ENCODE data around the gene LRRC37A3. TPM values are rescaled to one million over a fixed set of nuclear protein-coding genes. Genes with fewer than 3 reads are reported as not detected.
"Not testable (repeated sequence)": the region's sequence is repeated elsewhere in the genome, so short reads cannot be mapped to it uniquely, and the experiment has no call there.

LRRC37A3 gene
- total RNA-seq, 2 donors from 2014 or later = 5.6 to 9.5 TPM

DNA sequence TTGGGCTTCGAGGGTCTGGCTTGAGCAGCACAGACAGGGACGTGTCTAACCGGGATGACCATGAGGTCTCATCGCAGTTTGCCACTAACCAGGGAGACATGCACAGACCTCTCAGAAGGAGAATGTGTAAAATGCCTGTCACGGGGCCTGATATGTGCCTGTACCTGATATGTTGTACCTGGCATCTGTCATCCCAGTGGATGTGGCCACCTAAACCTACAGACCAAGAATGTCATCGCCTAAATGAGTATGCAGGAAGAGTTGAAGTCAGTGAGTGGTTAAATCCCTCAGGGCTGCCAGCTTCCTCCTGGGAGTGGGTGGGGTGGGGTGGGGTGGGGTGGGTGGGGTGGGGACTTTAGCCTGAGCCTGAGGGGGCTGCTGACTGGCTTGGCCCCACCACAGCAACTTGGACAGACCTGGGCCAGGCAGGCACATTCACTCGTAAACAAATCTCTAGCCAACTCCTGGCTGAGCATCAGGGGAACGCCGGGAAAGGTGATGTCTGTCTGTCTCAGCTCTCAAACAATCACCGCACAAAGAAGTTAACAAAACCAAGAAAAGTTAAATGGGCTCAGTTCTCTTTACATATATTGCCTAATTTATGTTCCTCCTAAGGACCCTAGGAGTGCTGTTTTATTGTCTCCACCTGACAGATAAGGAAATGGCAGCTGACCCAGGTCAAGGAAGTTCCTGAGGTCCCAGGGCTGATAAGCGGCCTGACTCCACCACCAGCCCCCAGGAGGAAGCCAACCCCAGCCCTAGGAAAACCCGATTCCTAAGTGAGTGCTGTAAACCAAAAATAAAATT is 89.3 kb downstream of the LRRC37A3 start:
- WGBS = 62% methylated on average over 11 of the region's 12 CpGs
- H3K27me3 ChIP-seq (replicated peaks; ENCODE audit: insufficient read depth); intact Hi-C loops (cut with DNase I); H3K4me1 ChIP-seq (replicated peaks); DNase-seq (ENCODE audit: low spot score); H3K4me3 ChIP-seq; H3K9me3 ChIP-seq; H3K36me3 ChIP-seq; H3K27ac ChIP-seq: not testable (repeated sequence)

DNA sequence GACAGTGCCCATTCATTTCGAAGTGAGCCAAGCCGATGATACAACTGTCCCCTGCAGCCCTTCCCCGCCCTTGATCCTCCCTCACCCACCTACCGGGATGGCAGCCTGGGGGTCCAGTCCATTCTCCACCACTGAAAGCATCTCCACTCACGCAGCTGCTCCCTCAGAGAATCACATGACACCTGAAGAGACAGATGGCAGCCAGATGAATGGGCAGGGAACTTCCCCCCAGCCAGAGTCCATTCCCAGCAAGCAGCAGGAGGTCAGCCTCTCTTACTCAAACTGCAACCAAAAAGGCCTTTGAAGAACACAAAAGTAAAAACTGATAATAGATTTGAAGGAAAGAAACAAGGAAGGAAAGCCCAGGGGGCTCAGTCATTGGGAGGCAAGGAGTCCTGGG is 90.2 kb downstream of the LRRC37A3 start:
- H3K36me3 ChIP-seq; DNase-seq (ENCODE audit: low spot score); H3K27me3 ChIP-seq (replicated peaks; ENCODE audit: insufficient read depth); intact Hi-C loops (cut with DNase I); H3K4me3 ChIP-seq; H3K27ac ChIP-seq; H3K4me1 ChIP-seq (replicated peaks); H3K9me3 ChIP-seq: not testable (repeated sequence)
- 93% methylated on average over 5 of the region's 5 CpGs for WGBS

DNA sequence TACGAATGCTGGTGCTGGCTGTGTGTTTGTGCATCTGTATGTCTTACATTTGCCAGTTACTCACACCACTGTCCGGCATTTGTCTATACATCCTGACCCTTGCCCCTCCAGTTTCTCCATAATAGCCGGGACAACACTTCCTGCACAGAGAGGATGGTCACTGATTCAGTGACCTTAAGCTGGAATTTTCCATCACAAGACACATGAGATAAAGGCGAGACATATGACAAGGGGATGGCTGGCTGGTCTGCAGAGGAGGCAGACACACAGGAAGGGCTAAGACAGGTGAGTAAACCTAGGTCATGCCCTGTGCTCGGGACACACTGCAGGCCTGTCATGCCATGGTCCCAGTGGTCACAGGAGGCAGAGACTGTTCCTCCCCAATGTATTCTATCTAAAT is 100.4 kb downstream of the LRRC37A3 start:
- H3K4me1 ChIP-seq (replicated peaks); H3K4me3 ChIP-seq; H3K27me3 ChIP-seq (replicated peaks; ENCODE audit: insufficient read depth); H3K27ac ChIP-seq; intact Hi-C loops (cut with DNase I); H3K9me3 ChIP-seq; H3K36me3 ChIP-seq; DNase-seq (ENCODE audit: low spot score): not testable (repeated sequence)
- WGBS = 95% methylated on average over 5 of the region's 5 CpGs

DNA sequence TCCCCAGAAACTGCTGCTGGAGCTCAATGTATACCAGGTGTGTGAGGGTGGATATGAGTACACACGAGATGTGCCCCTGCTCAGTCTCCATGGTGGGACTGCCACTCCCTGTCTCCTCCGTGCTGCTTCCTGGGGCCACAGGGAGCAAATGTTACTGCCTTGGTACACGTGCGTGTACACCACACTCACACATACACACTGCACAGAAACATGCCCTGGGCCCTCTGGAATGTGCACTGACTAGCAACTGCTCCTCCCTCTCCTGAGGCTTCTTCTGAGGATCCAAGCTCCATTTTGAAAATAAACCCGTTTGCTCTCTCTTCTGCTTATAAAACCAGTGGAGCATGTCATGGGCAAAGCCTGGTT is 103.5 kb downstream of the LRRC37A3 start:
- H3K4me1 ChIP-seq (replicated peaks); intact Hi-C loops (cut with DNase I); H3K27me3 ChIP-seq (replicated peaks; ENCODE audit: insufficient read depth); H3K9me3 ChIP-seq; H3K4me3 ChIP-seq; H3K36me3 ChIP-seq; DNase-seq (ENCODE audit: low spot score): not testable (repeated sequence)
- 53% methylated on average over 5 of the region's 5 CpGs for WGBS
- peak overlapping the region in 1 of 2 donors; percentile 18 for H3K27ac ChIP-seq

DNA sequence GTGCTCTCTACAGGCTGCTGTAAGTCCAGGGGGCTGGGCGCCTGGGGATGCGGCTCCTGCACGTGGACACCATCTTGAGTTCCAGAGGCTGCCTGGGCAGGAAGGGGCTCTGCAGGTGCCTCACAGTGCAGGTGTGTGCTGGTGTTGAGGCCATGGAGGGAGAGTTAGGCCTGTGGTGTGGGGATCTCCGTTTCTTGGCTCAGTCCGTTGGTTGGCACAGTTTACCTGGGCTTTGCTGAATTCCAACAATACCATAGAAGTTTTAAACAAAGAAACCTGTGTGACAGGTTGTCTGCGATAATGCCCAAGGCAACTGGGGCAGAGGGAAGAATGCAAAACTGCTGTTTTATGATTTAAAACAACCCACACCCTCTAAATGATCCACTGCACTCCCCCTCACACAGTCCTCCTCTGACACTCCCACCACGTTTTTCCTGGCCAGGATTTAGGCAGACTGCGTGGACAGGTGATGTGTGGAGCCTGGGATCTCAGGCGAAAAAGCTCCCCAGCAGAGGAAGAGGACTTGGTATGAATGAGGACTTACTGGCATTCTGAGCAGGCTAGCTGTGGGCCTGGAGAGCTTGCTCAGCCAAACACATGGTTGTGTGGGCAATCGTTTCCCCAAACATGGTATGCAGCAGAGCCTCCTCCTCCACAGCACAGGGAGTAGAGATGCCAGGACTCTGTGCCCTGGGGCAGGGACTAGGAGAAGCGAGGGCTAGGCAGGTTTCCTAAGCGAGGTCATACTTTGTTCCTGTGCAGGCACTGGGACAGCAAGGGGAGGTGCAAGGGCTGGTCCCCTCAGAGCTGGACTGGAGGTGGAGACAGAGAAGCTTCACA is 104.1 kb downstream of the LRRC37A3 start:
- DNase-seq (ENCODE audit: low spot score) = peak; percentile 58
- H3K27me3 ChIP-seq (replicated peaks; ENCODE audit: insufficient read depth); H3K9me3 ChIP-seq; H3K4me1 ChIP-seq (replicated peaks); intact Hi-C loops (cut with DNase I); H3K4me3 ChIP-seq; H3K36me3 ChIP-seq: not testable (repeated sequence)
- WGBS = 51% methylated on average over 10 of the region's 12 CpGs
- peak overlapping the region in 1 of 2 donors; percentile 18 for H3K27ac ChIP-seq

DNA sequence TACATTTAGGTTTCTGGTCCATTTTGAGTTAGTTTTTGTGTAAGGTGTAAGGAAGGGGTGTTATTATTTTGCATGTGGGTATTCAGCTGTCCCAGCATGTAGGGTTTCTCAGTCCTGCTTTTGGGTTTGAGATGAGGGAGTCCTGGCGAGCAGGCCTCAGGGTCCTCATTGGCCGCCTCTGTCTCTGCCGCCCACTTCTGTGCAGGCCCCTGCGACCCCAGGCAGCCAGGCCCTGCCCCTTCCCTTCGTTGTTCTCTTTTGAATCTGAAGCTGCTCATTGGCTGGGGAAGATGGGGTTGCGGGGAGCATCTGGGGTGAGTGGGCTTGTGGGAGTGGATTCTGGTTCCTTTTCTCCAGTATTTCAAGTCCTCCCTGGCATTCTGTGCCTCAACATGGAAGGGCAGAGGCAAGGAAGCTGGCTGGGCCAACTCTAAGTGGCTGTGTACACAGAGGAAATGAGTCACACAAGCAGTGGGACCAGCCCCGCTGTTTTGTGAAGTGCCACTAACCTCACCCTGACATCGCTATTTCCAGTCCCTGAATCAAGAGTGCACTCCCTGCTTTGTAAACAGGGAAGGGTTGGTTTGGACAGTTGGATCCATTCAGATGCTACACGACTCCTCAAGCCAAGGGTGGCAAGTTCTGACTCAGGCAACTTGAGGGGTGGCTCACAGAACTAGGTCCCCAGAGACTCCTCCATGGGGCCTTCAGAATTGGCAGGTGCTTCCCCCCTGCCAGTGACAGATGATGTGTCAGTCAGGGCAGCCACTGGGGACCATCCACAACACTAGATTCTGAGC is 110.9 kb downstream of the LRRC37A3 start:
- H3K27ac ChIP-seq; intact Hi-C loops (cut with DNase I); H3K9me3 ChIP-seq; H3K4me1 ChIP-seq (replicated peaks); H3K27me3 ChIP-seq (replicated peaks; ENCODE audit: insufficient read depth); H3K4me3 ChIP-seq; H3K36me3 ChIP-seq: not testable (repeated sequence)
- peak; percentile 76 for DNase-seq (ENCODE audit: low spot score)
- WGBS = 49% methylated on average over 6 of the region's 9 CpGs
- peak; percentile 66 for TF ChIP-seq POLR2AphosphoS5 (IDR thresholded peaks at IDR 0.05)

Small RNAs within 50 kb of the gene (small RNA-seq; reads per million reads assigned to genes)
- gene AC037487.3 = 0 reads per million in 2 donors
- gene AC103810.6 = 0 reads per million in 2 donors
- 0 reads per million in 2 donors for gene AC103810.7
- gene RDM1P4 = 0 reads per million in 2 donors
- gene RN7SL404P = 0 reads per million in 2 donors
- 0 reads per million in 2 donors for gene RNU7-115P

Other genes starting within 250 kb of the LRRC37A3 start
- gene GNA13, start 137.3 kb upstream of the LRRC37A3 start, total RNA-seq = 10 to 100 TPM; 35.0 to 68.4 TPM
- gene RGS9, start 217.9 kb upstream of the LRRC37A3 start, total RNA-seq = 1 to 10 TPM; 7.9 to 9.3 TPM

Measured in prostate gland (tissue), 2 donors.